HG03442 (cell line): ENCODE measurements around the gene FCER1A.
"Not testable (repeated sequence)": the region's sequence is repeated elsewhere in the genome, so short reads cannot be mapped to it uniquely, and the experiment has no call there.

Source experiments
- ATAC-seq: cut with Tn5 transposase; IDR thresholded peaks from one replicate; pipeline ENCODE4 v1.9.1; 2021; ENCODE audit warnings: mild to moderate bottlenecking, moderate library complexity; ENCODE audit not compliant: unreplicated experiment

Gene FCER1A

DNA sequence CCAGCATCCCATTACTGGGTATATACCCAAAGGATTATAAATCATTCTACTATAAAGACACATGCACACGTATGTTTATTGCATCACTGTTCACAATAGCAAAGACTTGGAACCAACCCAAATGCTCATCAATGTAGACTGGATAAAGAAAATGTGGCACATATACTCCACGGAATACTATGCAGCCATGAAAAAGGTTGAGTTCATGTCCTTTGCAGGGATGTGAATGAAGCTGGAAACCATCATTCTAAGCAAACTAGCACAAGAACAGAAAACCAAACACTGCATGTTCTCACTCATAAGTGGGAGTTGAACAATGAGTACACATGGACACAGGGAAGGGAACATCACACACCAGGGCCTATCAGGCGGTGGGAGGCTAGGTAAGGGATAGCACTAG, 47.2 kb downstream of the FCER1A start:
- ATAC-seq = not testable (repeated sequence)

DNA sequence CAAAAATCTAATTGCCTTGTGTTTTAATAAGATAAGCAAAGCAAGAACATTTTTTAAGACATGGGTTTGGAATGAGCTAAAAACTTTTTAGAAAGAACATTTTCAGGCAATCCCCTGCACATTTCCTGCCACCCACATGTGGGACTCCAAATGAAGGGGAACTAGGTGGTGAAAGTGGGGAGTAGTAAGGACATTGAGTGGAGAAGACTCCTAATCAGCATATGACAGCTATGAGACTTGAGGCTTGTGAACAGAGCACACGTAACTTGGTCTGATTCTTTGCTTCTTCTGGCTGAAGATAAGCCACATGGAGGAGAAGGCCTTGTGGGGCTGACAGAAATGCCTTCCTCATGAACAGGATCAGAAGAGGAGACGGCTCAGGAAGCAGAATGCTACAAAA, 50.3 kb downstream of the FCER1A start:
- no peak for ATAC-seq
